HEK293 (cell line): Measurements from ENCODE around the gene ZG16.
A peak's percentile ranks its signal among the peaks of the same experiment; 100 is the strongest.

Source experiments
- CTCF ChIA-PET: fragments of 350-600 bp; formaldehyde crosslinking; extraction: SDS; loops from one replicate; lab custom pipeline; 2021; ENCODE audit warnings: antibody characterized with exemption; lab: Yijun Ruan, JAX
- POLR2A ChIA-PET: fragments of 300-600 bp; formaldehyde crosslinking; extraction: SDS; loops from one replicate; lab custom pipeline; 2020; ENCODE audit warnings: antibody characterized with exemption, inconsistent platforms; lab: Yijun Ruan, JAX
- H3K27ac ChIP-seq: fragments of 200-500 bp; sonication (Bioruptor generic); 2 replicates; pipeline ENCODE4 v1.5.1; 2014; ENCODE audit warnings: low read depth, low read length, control low read depth, inconsistent platforms; ENCODE audit errors: extremely low read depth
- H3K36me3 ChIP-seq, 2 experiments: fragments of 200-500 bp in 1 of 2; sonication (Bioruptor generic) in 1 of 2; 1 replicate in 1 of 2; 2 replicates in 1 of 2; pipeline ENCODE4 v1.5.1; 2014 to 2017; ENCODE audit warnings: inconsistent platforms in 2 of 2, low read length in 2 of 2; ENCODE audit not compliant: control insufficient read depth in 2 of 2, insufficient read depth in 1 of 2
- H3K4me1 ChIP-seq: fragments of 200-500 bp; sonication (Bioruptor generic); 2 replicates; pipeline ENCODE4 v1.5.1; 2014; ENCODE audit warnings: mild to moderate bottlenecking, low read length, inconsistent platforms; ENCODE audit not compliant: control insufficient read depth, insufficient read depth
- H3K4me3 ChIP-seq: 2 replicates; pipeline ENCODE4 v1.5.1; 2011; ENCODE audit warnings: low read depth, mild to moderate bottlenecking, control low read depth, low read length, moderate library complexity
- H3K9me3 ChIP-seq: fragments of 200-500 bp; sonication (Bioruptor generic); 2 replicates; pipeline ENCODE4 v1.5.1; 2014; ENCODE audit warnings: low read depth, low read length, inconsistent platforms; ENCODE audit not compliant: control insufficient read depth, insufficient read depth
- REPIN1 ChIP-seq: fragments of 450-650 bp; formaldehyde crosslinking; IDR thresholded peaks from 2 replicates; pipeline ENCODE4 v1.5.1; 2017; ENCODE audit warnings: missing biosample characterization, missing genetic modification characterization, low read depth
- SP2 ChIP-seq: fragments of 450-650 bp; formaldehyde crosslinking; IDR thresholded peaks from 2 replicates; pipeline ENCODE4 v1.5.1; 2016; ENCODE audit warnings: missing biosample characterization, missing genetic modification characterization
- ZFP41 ChIP-seq: fragments of 450-650 bp; formaldehyde crosslinking; IDR thresholded peaks from 2 replicates; pipeline ENCODE4 v1.5.1; 2016; ENCODE audit warnings: missing biosample characterization, missing genetic modification characterization, borderline replicate concordance
- ZFP69B ChIP-seq: fragments of 450-650 bp; formaldehyde crosslinking; IDR thresholded peaks from 2 replicates; pipeline ENCODE4 v1.5.1; 2016; ENCODE audit warnings: missing biosample characterization, missing genetic modification characterization
- ZNF10 ChIP-seq: fragments of 450-650 bp; formaldehyde crosslinking; IDR thresholded peaks from 2 replicates; pipeline ENCODE4 v1.5.1; 2017; ENCODE audit warnings: missing biosample characterization, missing genetic modification characterization
- ZNF16 ChIP-seq: fragments of 450-650 bp; formaldehyde crosslinking; IDR thresholded peaks from 2 replicates; pipeline ENCODE4 v1.5.1; 2016; ENCODE audit warnings: low read depth, missing biosample characterization, missing genetic modification characterization
- ZNF350 ChIP-seq: fragments of 450-650 bp; formaldehyde crosslinking; IDR thresholded peaks from 2 replicates; pipeline ENCODE4 v1.5.0; 2017; ENCODE audit warnings: missing biosample characterization, mild to moderate bottlenecking, missing genetic modification characterization
- ZNF366 ChIP-seq: fragments of 450-650 bp; formaldehyde crosslinking; conservative IDR thresholded peaks from 2 replicates; pipeline ENCODE4 v1.5.1; 2016; ENCODE audit warnings: missing biosample characterization, missing genetic modification characterization
- ZNF514 ChIP-seq: fragments of 450-650 bp; formaldehyde crosslinking; IDR thresholded peaks from 2 replicates; pipeline ENCODE4 v1.5.1; 2016; ENCODE audit warnings: missing biosample characterization, missing genetic modification characterization
- ZNF560 ChIP-seq: fragments of 450-650 bp; formaldehyde crosslinking; IDR thresholded peaks from 2 replicates; pipeline ENCODE4 v1.5.1; 2017; ENCODE audit warnings: missing biosample characterization, missing genetic modification characterization, borderline replicate concordance
- ZNF571 ChIP-seq: fragments of 450-650 bp; formaldehyde crosslinking; IDR thresholded peaks from 2 replicates; pipeline ENCODE4 v1.5.0; 2017; ENCODE audit warnings: missing biosample characterization, missing genetic modification characterization
- ZNF768 ChIP-seq: fragments of 450-650 bp; formaldehyde crosslinking; IDR thresholded peaks from 2 replicates; pipeline ENCODE4 v1.5.1; 2018; ENCODE audit warnings: missing biosample characterization, mild to moderate bottlenecking, missing genetic modification characterization
- TF ChIP-seq, protein P1 (sequence below): fragments of 450-650 bp; formaldehyde crosslinking; IDR thresholded peaks from 2 replicates; pipeline ENCODE4 v1.5.1; 2016; ENCODE audit warnings: missing biosample characterization, missing genetic modification characterization
- TF ChIP-seq, protein P2 (sequence below): fragments of 450-650 bp; formaldehyde crosslinking; conservative IDR thresholded peaks from 2 replicates; pipeline ENCODE4 v1.5.1; 2016; ENCODE audit warnings: low read depth, missing biosample characterization, missing genetic modification characterization
- TF ChIP-seq, protein P3 (sequence below): fragments of 450-650 bp; formaldehyde crosslinking; IDR thresholded peaks from 2 replicates; pipeline ENCODE4; 2016; ENCODE audit warnings: missing biosample characterization, missing genetic modification characterization
- TF ChIP-seq, protein P4 (sequence below): fragments of 450-650 bp; formaldehyde crosslinking; IDR thresholded peaks from 2 replicates; pipeline ENCODE4 v1.5.1; 2016; ENCODE audit warnings: missing biosample characterization, missing genetic modification characterization

ZG16 gene

DNA sequence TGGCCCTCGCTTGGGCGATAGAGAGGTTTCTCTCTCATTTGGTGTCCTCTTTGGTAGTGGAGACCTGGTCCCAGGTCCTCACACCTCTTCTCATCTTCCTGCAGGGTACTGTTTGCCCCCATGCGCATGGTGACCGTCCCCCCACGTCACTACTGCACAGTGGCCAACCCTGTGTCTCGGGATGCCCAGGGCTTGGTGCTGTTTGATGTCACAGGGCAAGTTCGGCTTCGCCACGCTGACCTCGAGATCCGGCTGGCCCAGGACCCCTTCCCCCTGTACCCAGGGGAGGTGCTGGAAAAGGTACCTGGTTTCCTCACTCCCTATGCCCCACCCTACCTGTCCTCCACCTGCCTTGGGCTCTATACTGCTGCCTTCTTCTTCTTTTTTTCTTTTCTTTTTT, 52.7 kb downstream of the ZG16 start:
- H3K9me3 ChIP-seq: no peaks in the 10 kb centered on the region

DNA sequence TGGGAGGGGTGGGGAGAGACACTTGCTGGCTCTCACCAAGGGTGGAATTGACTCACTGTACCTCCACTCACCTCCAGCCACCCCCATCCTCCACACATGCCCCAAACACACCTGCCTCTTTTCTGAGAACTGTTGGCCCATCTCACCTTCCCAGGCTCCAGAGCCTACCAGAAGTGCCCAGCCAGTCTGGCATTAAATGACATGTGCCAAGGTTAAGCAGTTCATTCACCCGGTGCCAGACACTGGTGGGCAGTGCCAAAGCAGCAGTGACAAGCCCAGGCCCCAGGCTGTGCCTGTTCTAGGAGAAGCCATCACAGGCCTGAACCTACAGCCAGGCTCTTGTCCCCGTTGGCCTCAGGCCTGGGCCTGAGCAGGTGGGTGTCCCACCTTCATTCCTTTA, 53.4 kb downstream of the ZG16 start:
- Histone ChIP-seq H3K27ac (no peak overlapping the region), H3K4me3 (no peak overlapping the region), H3K4me1 (no peaks in the 10 kb centered on the region), H3K9me3 (no peaks in the 10 kb centered on the region), H3K36me3 (peaks cover 0 to 5% of the 10 kb centered on the region in 2 experiments; a peak in 1 of 3 replicates)
- TF ChIP-seq ZNF10: peak; percentile 74
- no peak for TF ChIP-seq ZNF350 (tag by site-specific recombination)
- ChIA-PET POLR2A (no interaction called here), CTCF (no interaction called here)

More for the DNA sequence above, 52.7 kb downstream of the ZG16 start:
- Histone ChIP-seq H3K27ac (no peak overlapping the region), H3K4me1 (no peaks in the 10 kb centered on the region), H3K36me3 (peaks cover 0 to 5% of the 10 kb centered on the region in 2 experiments; a peak in 1 of 3 replicates)
- CTCF ChIA-PET: no interaction called here
- TF ChIP-seq, protein P1, sequence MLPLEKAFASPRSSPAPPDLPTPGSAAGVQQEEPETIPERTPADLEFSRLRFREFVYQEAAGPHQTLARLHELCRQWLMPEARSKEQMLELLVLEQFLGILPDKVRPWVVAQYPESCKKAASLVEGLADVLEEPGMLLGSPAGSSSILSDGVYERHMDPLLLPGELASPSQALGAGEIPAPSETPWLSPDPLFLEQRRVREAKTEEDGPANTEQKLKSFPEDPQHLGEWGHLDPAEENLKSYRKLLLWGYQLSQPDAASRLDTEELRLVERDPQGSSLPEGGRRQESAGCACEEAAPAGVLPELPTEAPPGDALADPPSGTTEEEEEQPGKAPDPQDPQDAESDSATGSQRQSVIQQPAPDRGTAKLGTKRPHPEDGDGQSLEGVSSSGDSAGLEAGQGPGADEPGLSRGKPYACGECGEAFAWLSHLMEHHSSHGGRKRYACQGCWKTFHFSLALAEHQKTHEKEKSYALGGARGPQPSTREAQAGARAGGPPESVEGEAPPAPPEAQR: no peak
- no peak for TF ChIP-seq ZNF571 (tag by site-specific recombination)
- no peak for TF ChIP-seq ZNF366 (tag by site-specific recombination)
- TF ChIP-seq ZNF16 (tag by site-specific recombination): no peak
- TF ChIP-seq ZFP41 (tag by site-specific recombination): no peak
- TF ChIP-seq ZNF768 (tag by site-specific recombination): no peak
- no peak for TF ChIP-seq SP2 (tag by site-specific recombination)
- no peak for TF ChIP-seq ZFP69B (tag by site-specific recombination)
- TF ChIP-seq, protein P2, sequence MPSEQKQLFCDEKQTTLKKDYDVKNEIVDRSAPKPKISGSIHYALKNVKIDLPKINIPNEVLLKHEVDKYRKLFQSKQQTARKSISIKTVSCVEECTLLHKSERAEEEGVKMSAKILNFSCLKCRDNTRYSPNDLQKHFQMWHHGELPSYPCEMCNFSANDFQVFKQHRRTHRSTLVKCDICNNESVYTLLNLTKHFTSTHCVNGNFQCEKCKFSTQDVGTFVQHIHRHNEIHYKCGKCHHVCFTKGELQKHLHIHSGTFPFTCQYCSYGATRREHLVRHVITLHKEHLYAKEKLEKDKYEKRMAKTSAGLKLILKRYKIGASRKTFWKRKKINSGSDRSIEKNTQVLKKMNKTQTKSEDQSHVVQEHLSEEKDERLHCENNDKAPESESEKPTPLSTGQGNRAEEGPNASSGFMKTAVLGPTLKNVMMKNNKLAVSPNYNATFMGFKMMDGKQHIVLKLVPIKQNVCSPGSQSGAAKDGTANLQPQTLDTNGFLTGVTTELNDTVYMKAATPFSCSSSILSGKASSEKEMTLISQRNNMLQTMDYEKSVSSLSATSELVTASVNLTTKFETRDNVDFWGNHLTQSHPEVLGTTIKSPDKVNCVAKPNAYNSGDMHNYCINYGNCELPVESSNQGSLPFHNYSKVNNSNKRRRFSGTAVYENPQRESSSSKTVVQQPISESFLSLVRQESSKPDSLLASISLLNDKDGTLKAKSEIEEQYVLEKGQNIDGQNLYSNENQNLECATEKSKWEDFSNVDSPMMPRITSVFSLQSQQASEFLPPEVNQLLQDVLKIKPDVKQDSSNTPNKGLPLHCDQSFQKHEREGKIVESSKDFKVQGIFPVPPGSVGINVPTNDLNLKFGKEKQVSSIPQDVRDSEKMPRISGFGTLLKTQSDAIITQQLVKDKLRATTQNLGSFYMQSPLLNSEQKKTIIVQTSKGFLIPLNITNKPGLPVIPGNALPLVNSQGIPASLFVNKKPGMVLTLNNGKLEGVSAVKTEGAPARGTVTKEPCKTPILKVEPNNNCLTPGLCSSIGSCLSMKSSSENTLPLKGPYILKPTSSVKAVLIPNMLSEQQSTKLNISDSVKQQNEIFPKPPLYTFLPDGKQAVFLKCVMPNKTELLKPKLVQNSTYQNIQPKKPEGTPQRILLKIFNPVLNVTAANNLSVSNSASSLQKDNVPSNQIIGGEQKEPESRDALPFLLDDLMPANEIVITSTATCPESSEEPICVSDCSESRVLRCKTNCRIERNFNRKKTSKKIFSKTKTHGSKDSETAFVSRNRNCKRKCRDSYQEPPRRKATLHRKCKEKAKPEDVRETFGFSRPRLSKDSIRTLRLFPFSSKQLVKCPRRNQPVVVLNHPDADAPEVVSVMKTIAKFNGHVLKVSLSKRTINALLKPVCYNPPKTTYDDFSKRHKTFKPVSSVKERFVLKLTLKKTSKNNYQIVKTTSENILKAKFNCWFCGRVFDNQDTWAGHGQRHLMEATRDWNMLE (tag by site-specific recombination): no peak
- TF ChIP-seq ZNF560: no peak
- TF ChIP-seq, protein P3, sequence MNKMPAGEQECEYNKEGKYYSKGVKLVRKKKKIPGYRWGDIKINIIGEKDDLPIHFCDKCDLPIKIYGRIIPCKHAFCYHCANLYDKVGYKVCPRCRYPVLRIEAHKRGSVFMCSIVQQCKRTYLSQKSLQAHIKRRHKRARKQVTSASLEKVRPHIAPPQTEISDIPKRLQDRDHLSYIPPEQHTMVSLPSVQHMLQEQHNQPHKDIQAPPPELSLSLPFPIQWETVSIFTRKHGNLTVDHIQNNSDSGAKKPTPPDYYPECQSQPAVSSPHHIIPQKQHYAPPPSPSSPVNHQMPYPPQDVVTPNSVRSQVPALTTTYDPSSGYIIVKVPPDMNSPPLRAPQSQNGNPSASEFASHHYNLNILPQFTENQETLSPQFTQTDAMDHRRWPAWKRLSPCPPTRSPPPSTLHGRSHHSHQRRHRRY (tag by site-specific recombination): no peak
- no peak for TF ChIP-seq ZNF10
- TF ChIP-seq, protein P4, sequence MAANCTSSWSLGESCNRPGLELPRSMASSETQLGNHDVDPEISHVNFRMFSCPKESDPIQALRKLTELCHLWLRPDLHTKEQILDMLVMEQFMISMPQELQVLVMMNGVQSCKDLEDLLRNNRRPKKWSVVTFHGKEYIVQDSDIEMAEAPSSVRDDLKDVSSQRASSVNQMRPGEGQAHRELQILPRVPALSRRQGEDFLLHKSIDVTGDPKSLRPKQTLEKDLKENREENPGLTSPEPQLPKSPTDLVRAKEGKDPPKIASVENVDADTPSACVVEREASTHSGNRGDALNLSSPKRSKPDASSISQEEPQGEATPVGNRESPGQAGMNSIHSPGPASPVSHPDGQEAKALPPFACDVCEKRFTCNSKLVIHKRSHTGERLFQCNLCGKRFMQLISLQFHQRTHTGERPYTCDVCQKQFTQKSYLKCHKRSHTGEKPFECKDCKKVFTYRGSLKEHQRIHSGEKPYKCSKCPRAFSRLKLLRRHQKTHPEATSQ (tag by site-specific recombination): no peak
- no peak for TF ChIP-seq REPIN1 (tag by site-specific recombination)
- no peak for TF ChIP-seq ZNF514
- TF ChIP-seq, all 188 proteins: peak for 0
- H3K4me3 ChIP-seq: no peak overlapping the region
- POLR2A ChIA-PET: no interaction called here
